Endothelial cell of umbilical vein (primary cell): Measurements from ENCODE around the gene ANKRD12.

Experiments used
- CTCF ChIP-seq, 2 donors: IDR thresholded peaks; 1 replicate in 1 of 2; 2 replicates in 1 of 2; pipeline ENCODE4 v1.5.1; 2011; ENCODE audit warnings: low read length in 2 of 2, mild to moderate bottlenecking in 2 of 2, moderate library complexity in 2 of 2, control low read depth in 1 of 2, inconsistent platforms in 1 of 2, low read depth in 1 of 2; ENCODE audit not compliant: insufficient read depth in 1 of 2; ENCODE audit errors: extremely low read depth in 1 of 2
- EZH2 ChIP-seq: IDR thresholded peaks from 2 replicates; pipeline ENCODE4 v1.6.1; 2012; ENCODE audit warnings: borderline replicate concordance, low read depth, mild to moderate bottlenecking, moderate library complexity, low read length, inconsistent platforms; ENCODE audit not compliant: severe bottlenecking
- GATA2 ChIP-seq: IDR thresholded peaks from 2 replicates; pipeline ENCODE4 v1.7.0; 2011; ENCODE audit warnings: low read depth, mild to moderate bottlenecking, moderate library complexity, mixed read lengths, low read length; ENCODE audit not compliant: insufficient read length, insufficient read depth
- JUN ChIP-seq: IDR thresholded peaks from 2 replicates; pipeline ENCODE4 v1.6.1; 2011; ENCODE audit warnings: borderline replicate concordance, low read depth; ENCODE audit not compliant: insufficient read length, insufficient read depth
- MAX ChIP-seq: IDR thresholded peaks from 2 replicates; pipeline ENCODE4 v1.6.1; 2011; ENCODE audit not compliant: insufficient read depth, insufficient read length
- MYC ChIP-seq: IDR thresholded peaks from one replicate; pipeline ENCODE4 v1.6.1; 2011; ENCODE audit warnings: mild to moderate bottlenecking, low read depth, low read length
- POLR2A ChIP-seq: IDR thresholded peaks from 2 replicates; pipeline ENCODE4 v1.6.1; 2012; ENCODE audit warnings: low read depth, mild to moderate bottlenecking, control low read depth, low read length
- POLR2AphosphoS5 ChIP-seq: IDR thresholded peaks from 2 replicates; pipeline ENCODE4 v1.6.1; 2012; ENCODE audit warnings: low read depth, mild to moderate bottlenecking, control low read depth, low read length, moderate library complexity; ENCODE audit not compliant: insufficient read depth

- TF ChIP-seq CTCF (IDR thresholded peaks at IDR 0.05; ENCODE audit: extremely low read depth in 1 of 2, insufficient read depth in 1 of 2, low read depth in 1 of 2, low read length in 2 of 2): no peak
- no peak for TF ChIP-seq POLR2A
- no peak for TF ChIP-seq JUN
- no peak for TF ChIP-seq EZH2
- no peak for TF ChIP-seq MAX
- no peak for TF ChIP-seq GATA2
- TF ChIP-seq MYC: no peak
- TF ChIP-seq POLR2AphosphoS5: no peak
Observed at GRCh38 chr18:9103376-9103873, 33.2 kb upstream of the ANKRD12 start.
